H1 (cell line): ENCODE results near the gene RNASEH2A. TPM values are rescaled to one million over a fixed set of nuclear protein-coding genes. Genes with fewer than 3 reads are reported as not detected.

Experiments
- CBX5 ChIP-seq: fragments of 300-800, 300-1000 bp; sonication (generic); IDR thresholded peaks from 2 replicates; pipeline ENCODE4 v1.7.1; 2016; ENCODE audit warnings: antibody characterized with exemption, low read length, low read depth
- CEBPB ChIP-seq: IDR thresholded peaks from 2 replicates; pipeline ENCODE4 v1.6.1; 2012; ENCODE audit warnings: low read depth, low read length
- EGR1 ChIP-seq: IDR thresholded peaks from 2 replicates; pipeline ENCODE4 v1.6.1; 2011; ENCODE audit warnings: low read depth, low read length, borderline replicate concordance
- MAFK ChIP-seq: IDR thresholded peaks from 2 replicates; pipeline ENCODE4 v1.6.1; 2012; ENCODE audit warnings: low read depth, mild to moderate bottlenecking, improper control_type of control experiment, low read length
- PHF8 ChIP-seq: fragments of 200-600 bp; sonication (generic); conservative IDR thresholded peaks from 2 replicates; pipeline ENCODE4 v1.7.1; 2012; ENCODE audit warnings: low read depth, mild to moderate bottlenecking, inconsistent platforms, low read length, moderate library complexity
- SP1 ChIP-seq: IDR thresholded peaks from 2 replicates; pipeline ENCODE4 v1.6.1; 2011; ENCODE audit warnings: low read depth, low read length
- SP2 ChIP-seq: IDR thresholded peaks from 2 replicates; pipeline ENCODE4 v1.6.1; 2012; ENCODE audit warnings: mild to moderate bottlenecking, low read length, inconsistent platforms
- SP4 ChIP-seq: IDR thresholded peaks from 2 replicates; pipeline ENCODE4 v1.6.1; 2012; ENCODE audit warnings: low read length, inconsistent platforms
- polyA plus RNA-seq, 7 experiments: library from polyadenylated mRNA; depleted of rRNA in 3 of 7; stranded (reverse) in 5 of 7; unstranded in 2 of 7; fragments of >200 nt in 5 of 7; fragments of 200-250 nt in 2 of 7; gene quantifications; 1 replicate in 5 of 7; 2 replicates in 1 of 7; 4 replicates in 1 of 7; pipeline versions ENCODE4 v1.2.1 to v1.2.3, GENCODE V29; 2011 to 2013; ENCODE audit warnings: missing spikeins in 2 of 7, mixed read lengths in 2 of 7
- total RNA-seq: library from RNA; stranded (reverse); fragmentation: NEBNext Ultra II Directional; extraction: Animal tissue kit (Norgen Biotek cat#: 25700); gene quantifications from 2 replicates; pipeline ENCODE4 v1.2.1, GENCODE V29; 2021
- TF ChIP-seq, protein P1 (sequence below): IDR thresholded peaks from 2 replicates; pipeline ENCODE4 v1.6.1; 2011; ENCODE audit warnings: low read depth, mild to moderate bottlenecking, low read length; ENCODE audit not compliant: insufficient read depth
- TF ChIP-seq, protein P2 (sequence below), 3 experiments: IDR thresholded peaks; 1 replicate in 2 of 3; 2 replicates in 1 of 3; pipeline versions ENCODE4 v1.5.1 to v1.6.1; 2011; ENCODE audit warnings: low read length in 3 of 3, mild to moderate bottlenecking in 3 of 3, inconsistent platforms in 2 of 3, low read depth in 1 of 3, moderate library complexity in 1 of 3; ENCODE audit not compliant: insufficient read depth in 1 of 3; ENCODE audit errors: control extremely low read depth in 1 of 3

RNASEH2A gene
- total and polyA plus RNA-seq, 2 of the 8 experiments (the other 6 are each of a cell fraction or from before 2014, with no cell fraction given): 67.5 to 120 TPM

GRCh38 chr19:12793290-12794195, 12.8 kb upstream of the RNASEH2A start (continued):
- TF ChIP-seq PHF8 (0 out of 2 replicates have a peak, but pooled peaks have one; percentile 73), MAFK (no peak), SP2 (no peak), CEBPB (no peak), SP1 (no peak), SP4 (no peak; the same call in 1 of the 2 replicates), EGR1 (peak; percentile 43; the same call in 1 of the 2 replicates), CBX5 (no peak)
- TF ChIP-seq, protein P1, sequence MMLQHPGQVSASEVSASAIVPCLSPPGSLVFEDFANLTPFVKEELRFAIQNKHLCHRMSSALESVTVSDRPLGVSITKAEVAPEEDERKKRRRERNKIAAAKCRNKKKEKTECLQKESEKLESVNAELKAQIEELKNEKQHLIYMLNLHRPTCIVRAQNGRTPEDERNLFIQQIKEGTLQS: no peak
- TF ChIP-seq, protein P2, sequence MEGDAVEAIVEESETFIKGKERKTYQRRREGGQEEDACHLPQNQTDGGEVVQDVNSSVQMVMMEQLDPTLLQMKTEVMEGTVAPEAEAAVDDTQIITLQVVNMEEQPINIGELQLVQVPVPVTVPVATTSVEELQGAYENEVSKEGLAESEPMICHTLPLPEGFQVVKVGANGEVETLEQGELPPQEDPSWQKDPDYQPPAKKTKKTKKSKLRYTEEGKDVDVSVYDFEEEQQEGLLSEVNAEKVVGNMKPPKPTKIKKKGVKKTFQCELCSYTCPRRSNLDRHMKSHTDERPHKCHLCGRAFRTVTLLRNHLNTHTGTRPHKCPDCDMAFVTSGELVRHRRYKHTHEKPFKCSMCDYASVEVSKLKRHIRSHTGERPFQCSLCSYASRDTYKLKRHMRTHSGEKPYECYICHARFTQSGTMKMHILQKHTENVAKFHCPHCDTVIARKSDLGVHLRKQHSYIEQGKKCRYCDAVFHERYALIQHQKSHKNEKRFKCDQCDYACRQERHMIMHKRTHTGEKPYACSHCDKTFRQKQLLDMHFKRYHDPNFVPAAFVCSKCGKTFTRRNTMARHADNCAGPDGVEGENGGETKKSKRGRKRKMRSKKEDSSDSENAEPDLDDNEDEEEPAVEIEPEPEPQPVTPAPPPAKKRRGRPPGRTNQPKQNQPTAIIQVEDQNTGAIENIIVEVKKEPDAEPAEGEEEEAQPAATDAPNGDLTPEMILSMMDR (IDR thresholded peaks at IDR 0.05; ENCODE audit: control extremely low read depth in 1 of 3, insufficient read depth in 1 of 3, low read depth in 1 of 3, low read length in 3 of 3): no peak
